ENCODE data around the gene CNTN6.

GRCh38 chr3:1292571-1293071, 199.8 kb downstream of the CNTN6 start:
- TF ChIP-seq EZH2 (IDR thresholded peaks at IDR 0.05; ENCODE audit: borderline replicate concordance, insufficient read depth, low read depth, low read length, poor library complexity, severe bottlenecking) (no peak), CTCF (IDR thresholded peaks at IDR 0.05) (no peak)
